OCI-LY3 (cell line): ENCODE results near the gene GNG2.

Experiments used
- CTCF ChIP-seq: fragments of 200-600, 300-600 bp; sonication (generic); IDR thresholded peaks from 2 replicates; pipeline ENCODE4 v1.5.1; 2014; ENCODE audit warnings: antibody characterized with exemption, low read length, low read depth
- EZH2phosphoT487 ChIP-seq: fragments of 200-600 bp; shearing (Covaris generic); IDR thresholded peaks from 2 replicates; pipeline ENCODE4 v1.6.1; 2018; ENCODE audit warnings: antibody characterized with exemption, mixed run types, low read depth

DNA sequence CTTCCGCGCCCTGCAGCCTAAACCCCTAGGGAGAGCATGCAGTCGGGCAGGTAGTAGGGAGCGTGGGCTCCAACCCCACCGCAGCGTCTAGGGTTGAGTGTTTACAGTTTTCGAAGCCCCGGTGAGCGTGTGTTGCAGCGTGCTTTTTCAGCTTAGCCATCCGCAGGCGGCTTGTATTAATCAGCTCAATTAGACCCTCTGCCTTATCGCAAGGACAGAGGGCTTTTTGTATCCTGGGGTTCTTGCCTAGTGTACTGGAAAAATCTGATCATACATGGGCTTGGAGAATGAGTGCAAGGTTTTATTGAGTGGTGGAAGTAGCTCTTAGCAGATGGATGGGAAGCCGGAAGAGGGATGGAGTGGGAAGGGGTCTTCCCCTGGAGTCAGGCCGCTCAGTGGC, 44.4 kb upstream of the GNG2 start:
- TF ChIP-seq CTCF (no peak), EZH2phosphoT487 (no peak)
